CD14-positive monocyte (primary cell): ENCODE measurements around the gene MLEC. TPM values are rescaled to one million over a fixed set of nuclear protein-coding genes. Genes with fewer than 3 reads are reported as not detected.

Experiments
- DNase-seq, 3 donors: peaks; one replicate each; pipeline ENCODE4 v3.0.0-alpha.2; 2011 to 2022
- H2AFZ ChIP-seq: 2 replicates; pipeline ENCODE4 v1.6.0; 2012; ENCODE audit warnings: mild to moderate bottlenecking, low read depth, low read length, inconsistent platforms; ENCODE audit not compliant: insufficient read depth, poor library complexity, severe bottlenecking
- H3K27ac ChIP-seq, 2 donors: 1 replicate in 1 of 2; 2 replicates in 1 of 2; pipeline ENCODE4 v1.5.1; 2012 to 2013; ENCODE audit warnings: low read length in 2 of 2, control low read depth in 1 of 2, inconsistent platforms in 1 of 2, low read depth in 1 of 2, mild to moderate bottlenecking in 1 of 2
- H3K27me3 ChIP-seq, 2 donors: one replicate each; pipeline versions ENCODE4 v1.6.0 to v1.6.1; 2011 to 2013; ENCODE audit warnings: low read length in 2 of 2; ENCODE audit not compliant: control insufficient read depth in 2 of 2, insufficient read depth in 2 of 2
- H3K36me3 ChIP-seq, 2 donors: replicated peaks in 1 of 2; 1 replicate in 1 of 2; 2 replicates in 1 of 2; pipeline versions ENCODE4 v1.5.1 to v1.6.1; 2012 to 2013; ENCODE audit warnings: low read length in 2 of 2, control low read depth in 1 of 2, inconsistent platforms in 1 of 2, mild to moderate bottlenecking in 1 of 2; ENCODE audit not compliant: insufficient read depth in 2 of 2, control insufficient read depth in 1 of 2
- H3K4me1 ChIP-seq, 2 donors: 1 replicate in 1 of 2; 2 replicates in 1 of 2; pipeline versions ENCODE4 v1.5.1 to v1.6.1; 2012 to 2013; ENCODE audit warnings: low read length in 2 of 2, control low read depth in 1 of 2, inconsistent platforms in 1 of 2, mild to moderate bottlenecking in 1 of 2, moderate library complexity in 1 of 2; ENCODE audit not compliant: insufficient read depth in 2 of 2, control insufficient read depth in 1 of 2
- H3K4me2 ChIP-seq: replicated peaks from 2 replicates; pipeline ENCODE3; 2012; ENCODE audit warnings: low read length, moderate library complexity, mild to moderate bottlenecking; ENCODE audit not compliant: poor library complexity, severe bottlenecking; ENCODE audit errors: extremely low read depth
- H3K4me3 ChIP-seq, 3 experiments: fragments of 200-600 bp in 1 of 3; sonication (generic) in 1 of 3; replicated peaks in 1 of 3; 1 replicate in 2 of 3; 2 replicates in 1 of 3; pipeline ENCODE4 v1.5.1; 2011 to 2013; ENCODE audit warnings: low read length in 3 of 3, mild to moderate bottlenecking in 3 of 3, control low read depth in 2 of 3, low read depth in 2 of 3, inconsistent platforms in 1 of 3, moderate library complexity in 1 of 3
- H3K79me2 ChIP-seq: 2 replicates; pipeline ENCODE4 v1.6.0; 2012; ENCODE audit warnings: mild to moderate bottlenecking, control low read depth, inconsistent platforms, low read length, moderate library complexity; ENCODE audit not compliant: insufficient read depth
- H3K9ac ChIP-seq: 2 replicates; pipeline ENCODE4 v1.6.0; 2017; ENCODE audit warnings: low read length, mild to moderate bottlenecking; ENCODE audit not compliant: insufficient read depth, poor library complexity, severe bottlenecking
- H3K9me3 ChIP-seq, 2 donors: replicated peaks in 1 of 2; 1 replicate in 1 of 2; 2 replicates in 1 of 2; pipeline versions ENCODE4 v1.5.1 to v1.6.1; 2012 to 2013; ENCODE audit warnings: low read length in 2 of 2, control low read depth in 1 of 2; ENCODE audit not compliant: control insufficient read depth in 1 of 2, insufficient read depth in 1 of 2
- H4K20me1 ChIP-seq: 2 replicates; pipeline ENCODE4 v1.6.0; 2012; ENCODE audit warnings: mild to moderate bottlenecking, low read length, control low read depth, moderate library complexity; ENCODE audit not compliant: insufficient read depth
- H3K27ac Mint-ChIP-seq, 7 donors: one replicate each; pipeline ENCODE4 v1.8.0; 2020; ENCODE audit warnings: mild to moderate bottlenecking in 7 of 7, mixed read lengths in 7 of 7, moderate library complexity in 6 of 7, inconsistent platforms in 2 of 7
- H3K27me3 Mint-ChIP-seq, 3 donors: one replicate each; pipeline ENCODE4 v1.8.0; 2021 to 2022; ENCODE audit warnings: low read depth in 3 of 3, mild to moderate bottlenecking in 3 of 3, mixed read lengths in 3 of 3, moderate library complexity in 3 of 3, inconsistent platforms in 1 of 3
- H3K36me3 Mint-ChIP-seq, 2 donors: one replicate each; pipeline ENCODE4 v1.8.0; 2020; ENCODE audit warnings: mixed read lengths in 2 of 2, inconsistent platforms in 1 of 2, mild to moderate bottlenecking in 1 of 2
- H3K4me1 Mint-ChIP-seq: one replicate; pipeline ENCODE4 v1.8.0; 2020; ENCODE audit warnings: mild to moderate bottlenecking, mixed read lengths
- H3K4me3 Mint-ChIP-seq, 2 donors: one replicate each; pipeline ENCODE4 v1.8.0; 2020; ENCODE audit warnings: mild to moderate bottlenecking in 2 of 2, mixed read lengths in 2 of 2, moderate library complexity in 1 of 2
- H3K9me3 Mint-ChIP-seq, 7 donors: one replicate each; pipeline ENCODE4 v1.8.0; 2020 to 2022; ENCODE audit warnings: mixed read lengths in 7 of 7, mild to moderate bottlenecking in 6 of 7, moderate library complexity in 6 of 7, inconsistent platforms in 2 of 7
- WGBS: methylation state at CpG from one replicate; pipeline ENCODE4 v1.1.5; 2013; ENCODE audit warnings: missing lambda C conversion rate; ENCODE audit not compliant: insufficient coverage; 5-methylcytosine and 5-hydroxymethylcytosine counted together
- intact Hi-C, 2 donors: fragments of 100-400 bp; cut with micrococcal nuclease; formaldehyde crosslinking; loops; one replicate each; pipeline versions ENCODE4 v1.15.0 to v1.15.1; 2023
- polyA plus RNA-seq, 3 donors: library from polyadenylated mRNA; depleted of rRNA in 1 of 3; unstranded in 2 of 3; stranded (reverse) in 1 of 3; fragments of 300-500 nt in 2 of 3; fragments of >200 nt in 1 of 3; fragmentation: Illumina TruSeq in 2 of 3; gene quantifications; 1 replicate in 2 of 3; 2 replicates in 1 of 3; pipeline ENCODE4 v1.2.3, GENCODE V29; 2012 to 2021
- TF ChIP-seq, protein P1 (sequence below): fragments of 200-600 bp; IDR thresholded peaks from one replicate; pipeline ENCODE4 v1.8.0; 2022; ENCODE audit warnings: antibody characterized with exemption, mild to moderate bottlenecking

The MLEC gene
- polyA plus RNA-seq, 3 donors: 10.9 to 79.5 (median 65.3) TPM

DNA sequence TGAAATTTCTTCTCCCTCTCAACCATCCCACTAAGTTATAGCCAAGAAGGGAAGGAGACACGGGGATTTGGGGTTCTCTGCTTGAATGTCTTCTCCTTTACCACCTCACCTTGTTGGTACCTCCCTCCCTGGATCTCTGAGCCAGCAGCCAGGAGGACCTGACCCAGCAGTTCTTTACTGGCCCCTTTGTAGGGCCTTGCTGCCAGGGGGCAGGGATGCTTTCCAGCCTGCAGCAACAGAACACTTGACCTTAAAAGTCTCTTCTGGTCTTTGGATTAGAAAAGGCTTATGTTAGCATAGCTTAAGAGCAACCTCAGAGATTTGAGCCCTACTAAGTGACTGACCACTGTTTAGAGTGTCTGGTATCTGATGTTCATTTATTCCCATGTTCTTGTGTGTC is 10.4 kb downstream of the MLEC start:
- Histone ChIP-seq H3K4me3 (no peak overlapping the region), H3K9ac (no peak overlapping the region), H4K20me1 (peaks cover 16% of the 10 kb centered on the region), H3K79me2 (peaks cover 45% of the 10 kb centered on the region), H3K4me1 (peaks cover 21 to 27% of the 10 kb centered on the region in 2 donors), H3K27me3 (no peaks in the 10 kb centered on the region), H3K4me2 (no peak overlapping the region), H2AFZ (no peak overlapping the region), H3K27ac (peak overlapping the region in 1 of 2 donors; percentile 86), H3K36me3 (peaks cover 61 to 84% of the 10 kb centered on the region in 2 donors), H3K9me3 (no peaks in the 10 kb centered on the region)
- intact Hi-C loops: no loop called here
- TF ChIP-seq, protein P1, sequence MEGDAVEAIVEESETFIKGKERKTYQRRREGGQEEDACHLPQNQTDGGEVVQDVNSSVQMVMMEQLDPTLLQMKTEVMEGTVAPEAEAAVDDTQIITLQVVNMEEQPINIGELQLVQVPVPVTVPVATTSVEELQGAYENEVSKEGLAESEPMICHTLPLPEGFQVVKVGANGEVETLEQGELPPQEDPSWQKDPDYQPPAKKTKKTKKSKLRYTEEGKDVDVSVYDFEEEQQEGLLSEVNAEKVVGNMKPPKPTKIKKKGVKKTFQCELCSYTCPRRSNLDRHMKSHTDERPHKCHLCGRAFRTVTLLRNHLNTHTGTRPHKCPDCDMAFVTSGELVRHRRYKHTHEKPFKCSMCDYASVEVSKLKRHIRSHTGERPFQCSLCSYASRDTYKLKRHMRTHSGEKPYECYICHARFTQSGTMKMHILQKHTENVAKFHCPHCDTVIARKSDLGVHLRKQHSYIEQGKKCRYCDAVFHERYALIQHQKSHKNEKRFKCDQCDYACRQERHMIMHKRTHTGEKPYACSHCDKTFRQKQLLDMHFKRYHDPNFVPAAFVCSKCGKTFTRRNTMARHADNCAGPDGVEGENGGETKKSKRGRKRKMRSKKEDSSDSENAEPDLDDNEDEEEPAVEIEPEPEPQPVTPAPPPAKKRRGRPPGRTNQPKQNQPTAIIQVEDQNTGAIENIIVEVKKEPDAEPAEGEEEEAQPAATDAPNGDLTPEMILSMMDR: no peak
- WGBS: no CpG with 5 or more reads among the region's 1 CpG
- Mint-ChIP-seq H3K9me3 (no peaks in the 10 kb centered on the region), H3K27me3 (peaks cover 0 to 2% (median 0%) of the 10 kb centered on the region in 3 donors), H3K4me1 (peaks cover 27% of the 10 kb centered on the region), H3K27ac (peak overlapping the region in 3 of 7 donors; percentile 6 to 39 (median 18)), H3K4me3 (no peak overlapping the region), H3K36me3 (peaks cover 76 to 85% of the 10 kb centered on the region in 2 donors)
- DNase-seq: no peak

DNA sequence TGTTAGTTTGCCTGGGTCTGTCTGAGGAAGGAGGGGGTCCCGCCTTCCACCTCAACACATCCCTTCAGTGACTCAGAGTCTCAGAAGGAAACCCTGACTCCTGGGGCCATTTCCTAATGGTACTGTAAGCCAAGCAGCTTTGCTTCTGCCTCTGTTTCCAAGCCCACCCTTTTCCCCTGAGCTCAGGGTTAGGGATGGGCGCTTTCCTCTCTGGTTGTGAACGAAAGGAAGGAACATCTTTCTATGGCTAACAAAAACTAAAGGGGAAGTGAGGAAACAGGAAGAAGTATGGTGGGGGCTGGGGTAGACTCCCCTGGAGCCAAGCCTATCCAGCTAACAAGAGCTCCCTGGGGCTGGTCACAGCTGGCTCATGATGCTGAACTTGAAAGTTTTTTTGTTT is 11.7 kb downstream of the MLEC start:
- Histone ChIP-seq H3K4me1 (peaks cover 21 to 25% of the 10 kb centered on the region in 2 donors), H2AFZ (peak overlapping the region; percentile 61), H3K79me2 (peaks cover 31% of the 10 kb centered on the region), H3K4me2 (peak overlapping the region; percentile 51), H4K20me1 (peaks cover 5% of the 10 kb centered on the region), H3K27me3 (no peaks in the 10 kb centered on the region), H3K4me3 (peak overlapping the region in 1 of 3 experiments; percentile 41), H3K9ac (peak overlapping the region; percentile 32), H3K9me3 (no peaks in the 10 kb centered on the region), H3K27ac (peak overlapping the region; percentile 67 to 86), H3K36me3 (peaks cover 61 to 84% of the 10 kb centered on the region in 2 donors)
- Mint-ChIP-seq H3K4me3 (peak overlapping the region; percentile 58 to 64), H3K27me3 (peaks cover 0 to 2% (median 0%) of the 10 kb centered on the region in 3 donors), H3K36me3 (peaks cover 75 to 85% of the 10 kb centered on the region in 2 donors), H3K9me3 (no peaks in the 10 kb centered on the region), H3K27ac (peak overlapping the region; percentile 82 to 95 (median 92)), H3K4me1 (peaks cover 24% of the 10 kb centered on the region)
- intact Hi-C loops: no loop called here
- WGBS: no CpG with 5 or more reads among the region's 3 CpGs
- TF ChIP-seq, protein P1: no peak
- DNase-seq: peak; percentile 56 to 68 (median 66)
